ENCODE measurements around the gene TAF1B. TPM values are rescaled to one million over a fixed set of nuclear protein-coding genes. Genes with fewer than 3 reads are reported as not detected.

The TAF1B gene
- total RNA-seq, 2 donors from 2014 or later: 14.8 to 16.0 TPM

DNA sequence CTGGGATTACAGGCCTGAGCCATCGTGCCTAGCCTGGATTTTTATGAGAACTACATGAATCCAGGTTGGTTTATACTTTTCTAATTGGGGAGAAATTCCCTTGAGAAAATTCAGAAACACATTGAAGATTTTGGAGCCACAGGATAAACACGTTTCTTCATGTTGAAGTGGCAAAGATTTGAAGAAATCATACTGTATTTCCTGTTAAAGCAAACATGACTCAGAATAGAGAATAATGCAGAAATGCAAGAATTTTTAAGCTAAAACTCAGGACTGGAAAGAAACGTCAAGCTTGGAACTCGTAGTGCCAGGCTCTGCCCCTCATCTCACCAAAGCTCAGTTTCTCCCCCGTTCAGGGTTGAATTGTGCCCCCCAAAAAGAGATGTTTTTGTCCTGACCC is 32.1 kb upstream of the TAF1B start:
- Histone ChIP-seq H3K36me3 (no peaks in the 10 kb centered on the region), H3K4me3 (no peak overlapping the region), H3K9me3 (no peaks in the 10 kb centered on the region), H3K4me1 (replicated peaks) (peaks cover 4% of the 10 kb centered on the region), H3K27me3 (replicated peaks; ENCODE audit: insufficient read depth) (no peaks in the 10 kb centered on the region), H3K27ac (no peak overlapping the region)
- TF ChIP-seq, protein P1, sequence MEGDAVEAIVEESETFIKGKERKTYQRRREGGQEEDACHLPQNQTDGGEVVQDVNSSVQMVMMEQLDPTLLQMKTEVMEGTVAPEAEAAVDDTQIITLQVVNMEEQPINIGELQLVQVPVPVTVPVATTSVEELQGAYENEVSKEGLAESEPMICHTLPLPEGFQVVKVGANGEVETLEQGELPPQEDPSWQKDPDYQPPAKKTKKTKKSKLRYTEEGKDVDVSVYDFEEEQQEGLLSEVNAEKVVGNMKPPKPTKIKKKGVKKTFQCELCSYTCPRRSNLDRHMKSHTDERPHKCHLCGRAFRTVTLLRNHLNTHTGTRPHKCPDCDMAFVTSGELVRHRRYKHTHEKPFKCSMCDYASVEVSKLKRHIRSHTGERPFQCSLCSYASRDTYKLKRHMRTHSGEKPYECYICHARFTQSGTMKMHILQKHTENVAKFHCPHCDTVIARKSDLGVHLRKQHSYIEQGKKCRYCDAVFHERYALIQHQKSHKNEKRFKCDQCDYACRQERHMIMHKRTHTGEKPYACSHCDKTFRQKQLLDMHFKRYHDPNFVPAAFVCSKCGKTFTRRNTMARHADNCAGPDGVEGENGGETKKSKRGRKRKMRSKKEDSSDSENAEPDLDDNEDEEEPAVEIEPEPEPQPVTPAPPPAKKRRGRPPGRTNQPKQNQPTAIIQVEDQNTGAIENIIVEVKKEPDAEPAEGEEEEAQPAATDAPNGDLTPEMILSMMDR (IDR thresholded peaks at IDR 0.05): no peak
- no peak for TF ChIP-seq POLR2A (IDR thresholded peaks at IDR 0.05)
- 68% methylated on average over 5 of the region's 5 CpGs for WGBS
- intact Hi-C loops (cut with DNase I): loop anchor here (10.0 kb wide), 1 partner anchor 174 kb away; no protein-coding TSS in a partner anchor
- DNase-seq (ENCODE audit: low spot score): no peak

DNA sequence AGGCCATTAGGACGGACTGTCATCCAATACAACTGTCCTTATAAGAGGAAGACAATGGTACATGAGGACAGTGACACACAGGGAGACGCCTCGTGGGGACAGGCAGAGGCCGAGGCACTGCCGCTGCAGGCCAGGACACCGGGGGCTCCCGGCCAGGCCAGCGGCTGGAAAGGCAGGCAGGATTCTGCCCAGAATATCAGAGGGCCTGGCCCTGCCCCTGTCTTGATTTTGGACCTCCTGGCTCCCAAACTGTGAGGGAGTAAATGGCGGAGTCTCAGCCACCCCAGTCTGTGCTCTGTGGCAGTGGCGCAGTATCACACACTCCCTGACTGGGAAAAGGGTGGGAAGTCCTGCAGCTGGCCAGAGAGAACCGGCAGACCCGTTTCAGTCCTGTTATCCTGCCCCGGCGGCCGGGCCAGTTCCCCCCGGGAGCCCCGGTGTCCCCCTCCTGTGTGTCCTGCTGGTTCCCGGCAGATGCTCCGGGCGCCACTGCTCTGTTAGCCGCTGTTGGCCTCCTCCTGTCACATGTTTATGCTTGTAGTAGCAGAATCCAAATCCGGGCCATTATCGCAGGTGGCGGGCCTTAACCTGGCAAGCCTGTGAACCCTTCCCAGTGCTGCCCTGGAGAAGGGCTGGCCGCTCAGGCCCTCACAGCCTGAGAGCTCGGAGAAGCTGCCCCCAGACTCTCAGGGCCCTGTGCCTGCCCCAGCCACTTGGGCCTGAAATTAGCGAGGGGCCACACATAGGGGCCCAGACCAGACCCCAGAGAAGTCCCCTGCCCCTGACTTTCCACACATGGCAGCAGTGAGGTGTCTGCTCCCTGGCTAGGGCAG is 31.4 kb upstream of the TAF1B start:
- Histone ChIP-seq H3K27ac (no peak overlapping the region), H3K36me3 (no peaks in the 10 kb centered on the region), H3K4me3 (no peak overlapping the region), H3K9me3 (no peaks in the 10 kb centered on the region), H3K27me3 (replicated peaks; ENCODE audit: insufficient read depth) (no peaks in the 10 kb centered on the region), H3K4me1 (replicated peaks) (peaks cover 4% of the 10 kb centered on the region)
- TF ChIP-seq POLR2A (IDR thresholded peaks at IDR 0.05): no peak
- TF ChIP-seq, protein P1 (IDR thresholded peaks at IDR 0.05): no peak
- TF ChIP-seq POLR2AphosphoS5 (IDR thresholded peaks at IDR 0.05): no peak
- intact Hi-C loops (cut with DNase I): loop anchor here (10.0 kb wide), 1 partner anchor 173 kb away; no protein-coding TSS in a partner anchor
- WGBS: 81% methylated on average over 26 of the region's 27 CpGs
- no peak for DNase-seq (ENCODE audit: low spot score)

DNA sequence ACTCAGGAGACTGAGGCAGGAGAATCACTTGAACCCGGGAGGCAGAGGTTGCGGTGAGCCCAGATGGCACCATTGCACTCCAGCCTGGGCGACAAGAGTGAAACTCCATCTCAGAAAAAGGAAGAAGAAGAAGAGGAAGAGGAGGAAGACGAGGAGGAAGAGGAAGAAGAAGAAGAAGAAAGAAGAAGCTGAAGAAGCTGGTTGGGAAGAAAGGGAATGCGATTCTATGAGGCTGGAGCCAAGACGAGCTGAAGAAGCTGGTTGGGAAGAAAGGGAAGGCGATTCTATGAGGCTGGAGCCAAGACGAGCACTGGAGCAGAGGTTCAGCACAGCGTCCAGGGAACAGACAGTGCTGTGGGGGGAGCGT is 30.3 kb upstream of the TAF1B start:
- Histone ChIP-seq H3K9me3 (no peaks in the 10 kb centered on the region), H3K4me3 (no peak overlapping the region), H3K36me3 (no peaks in the 10 kb centered on the region), H3K27me3 (replicated peaks; ENCODE audit: insufficient read depth) (no peaks in the 10 kb centered on the region), H3K4me1 (replicated peaks) (peaks cover 4% of the 10 kb centered on the region), H3K27ac (no peak overlapping the region)
- DNase-seq (ENCODE audit: low spot score): no peak
- WGBS: 74% methylated on average over 10 of the region's 10 CpGs
- TF ChIP-seq POLR2AphosphoS5 (IDR thresholded peaks at IDR 0.05) (no peak), POLR2A (IDR thresholded peaks at IDR 0.05) (no peak)
- TF ChIP-seq, protein P1 (IDR thresholded peaks at IDR 0.05): no peak
- intact Hi-C loops (cut with DNase I): loop anchor here (10.0 kb wide), 1 partner anchor 172 kb away; no protein-coding TSS in a partner anchor

DNA sequence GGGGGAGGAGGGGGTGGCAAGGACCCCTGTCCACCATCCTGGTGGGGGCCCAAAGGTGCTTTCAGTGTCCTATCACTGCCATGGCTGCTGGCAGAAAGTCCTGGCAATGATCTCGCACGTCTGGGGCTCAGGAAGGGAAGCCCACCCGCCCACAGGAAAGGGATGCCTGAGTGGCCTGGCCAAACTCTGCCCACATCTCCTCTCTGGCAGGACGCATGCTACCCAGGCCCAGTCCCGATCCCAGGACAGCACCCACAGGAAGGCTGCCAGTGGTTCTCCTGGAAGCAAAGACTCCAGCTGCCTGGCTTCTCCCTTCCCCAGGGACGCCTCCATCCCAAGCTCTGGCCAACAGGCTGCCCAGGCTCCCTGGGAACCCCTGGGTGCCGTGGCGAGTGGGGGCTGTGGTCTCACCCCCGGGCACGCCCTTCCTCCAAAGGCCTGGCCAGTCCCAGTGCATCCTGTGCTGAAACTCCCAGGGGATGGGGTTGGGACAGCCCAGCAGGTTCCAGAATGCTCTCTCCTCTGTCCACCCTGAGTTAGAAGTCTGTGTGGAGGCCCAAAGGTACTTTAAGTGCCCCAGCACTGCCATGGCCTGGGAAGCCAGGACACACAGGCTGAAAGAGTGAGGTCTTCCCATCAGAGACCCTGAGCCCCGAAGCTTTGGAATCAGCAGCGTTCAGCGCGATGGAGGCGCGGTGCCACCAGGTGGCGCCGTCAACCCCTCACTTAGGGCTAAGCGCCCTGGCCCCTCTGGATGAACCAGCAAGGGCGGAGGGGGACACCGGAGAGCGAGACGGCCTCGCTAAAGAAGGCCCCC is 29.8 kb upstream of the TAF1B start:
- Histone ChIP-seq H3K4me1 (replicated peaks) (peaks cover 4% of the 10 kb centered on the region), H3K4me3 (no peak overlapping the region), H3K9me3 (no peaks in the 10 kb centered on the region), H3K27me3 (replicated peaks; ENCODE audit: insufficient read depth) (no peaks in the 10 kb centered on the region), H3K36me3 (no peaks in the 10 kb centered on the region), H3K27ac (no peak overlapping the region)
- WGBS: 20% methylated on average over 24 of the region's 24 CpGs
- intact Hi-C loops (cut with DNase I): loop anchor here (2.0 to 10.0 kb wide), 2 partner anchors 171 to 233 kb away; no protein-coding TSS in a partner anchor
- peak; percentile 33 for TF ChIP-seq POLR2AphosphoS5 (IDR thresholded peaks at IDR 0.05)
- TF ChIP-seq, protein P1 (IDR thresholded peaks at IDR 0.05): peak; percentile 62 to 95 (median 92)
- no peak for TF ChIP-seq POLR2A (IDR thresholded peaks at IDR 0.05)
- DNase-seq (ENCODE audit: low spot score): peak; percentile 69

Measured in prostate gland (tissue), 2 donors.